GM12891 (cell line): Measurements from ENCODE around the gene PTRH2.

Experiments used
- PAX5 ChIP-seq: IDR thresholded peaks from 2 replicates; pipeline ENCODE4 v1.6.1; 2011; ENCODE audit warnings: low read length, moderate library complexity, mild to moderate bottlenecking; ENCODE audit not compliant: insufficient read depth, severe bottlenecking
- POLR2A ChIP-seq: IDR thresholded peaks from 2 replicates; pipeline ENCODE4 v1.6.1; 2011; ENCODE audit warnings: low read depth, low read length, control low read depth
- POLR2AphosphoS5 ChIP-seq: IDR thresholded peaks from 2 replicates; pipeline ENCODE4 v1.6.1; 2011; ENCODE audit warnings: low read depth, low read length, control low read depth
- POU2F2 ChIP-seq: IDR thresholded peaks from 2 replicates; pipeline ENCODE4 v1.6.1; 2011; ENCODE audit warnings: low read depth, mild to moderate bottlenecking, control low read depth, low read length, moderate library complexity
- TAF1 ChIP-seq: IDR thresholded peaks from 2 replicates; pipeline ENCODE4 v1.6.1; 2011; ENCODE audit warnings: low read depth, low read length, control low read depth

DNA sequence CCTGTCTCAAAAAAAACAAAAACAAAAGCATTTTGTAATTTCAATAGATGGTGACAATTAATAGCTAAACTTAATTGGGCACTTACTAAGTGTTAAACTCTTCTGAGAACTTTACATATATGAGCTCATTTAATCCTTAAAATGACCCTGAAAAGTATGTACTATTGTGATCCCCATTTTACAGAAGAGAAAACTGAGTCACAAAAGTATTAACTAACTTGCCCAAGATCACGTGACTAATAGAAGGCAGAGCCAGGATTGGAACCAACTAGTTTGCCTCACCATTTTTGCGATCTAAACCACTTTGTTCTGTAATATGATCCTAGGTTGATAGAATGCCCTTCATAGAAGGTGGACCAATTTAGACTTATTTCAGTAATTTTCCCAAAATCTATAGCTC, 26.5 kb upstream of the PTRH2 start:
- no peak for TF ChIP-seq POLR2A
- TF ChIP-seq POLR2AphosphoS5: no peak
- TF ChIP-seq TAF1: no peak
- no peak for TF ChIP-seq POU2F2
- TF ChIP-seq PAX5: no peak
